Pancreas (tissue), 10 donors: ENCODE measurements around the gene VEPH1. TPM values are rescaled to one million over a fixed set of nuclear protein-coding genes. Genes with fewer than 3 reads are reported as not detected.

Experiments used
- ATAC-seq, 4 donors: fragments of 200-7000 bp; cut with Tn5 transposase; one replicate each; pipeline versions ENCODE4 v1.8.0 to v1.9.1; 2020; ENCODE audit warnings: mild to moderate bottlenecking in 4 of 4, moderate library complexity in 4 of 4
- DNase-seq, 6 donors: peaks; one replicate each; pipeline ENCODE4 v3.0.0-alpha.2; 2020
- FAIRE-seq: peaks from 2 replicates; lab custom pipeline; 2012; peaks lifted over from hg19 to GRCh38; lab: Jason Lieb, UNC
- H3K27ac ChIP-seq, 4 donors: fragments of 200-600 bp; sonication (generic); 1 replicate in 3 of 4; 2 replicates in 1 of 4; pipeline versions ENCODE4 v1.5.0 to v1.8.0; 2020
- H3K27me3 ChIP-seq, 4 donors: fragments of 200-600 bp; one replicate each; pipeline ENCODE4 v1.8.0; 2021
- H3K36me3 ChIP-seq, 3 donors: fragments of 200-600 bp; sonication (generic) in 1 of 3; one replicate each; pipeline versions ENCODE4 v1.5.0 to v1.8.0; 2020 to 2021
- H3K4me1 ChIP-seq, 3 donors: fragments of 200-600 bp; one replicate each; pipeline ENCODE4 v1.8.0; 2021
- H3K4me3 ChIP-seq, 4 donors: fragments of 200-600 bp; sonication (generic) in 2 of 4; one replicate each; pipeline versions ENCODE4 v1.5.0 to v1.8.0; 2020 to 2021
- H3K9me3 ChIP-seq, 4 donors: fragments of 200-600 bp; one replicate each; pipeline ENCODE4 v1.8.0; 2021
- WGBS, 2 donors: extraction: QIAGEN DNeasy Blood & Tissue Kit; methylation state at CpG; one replicate each; pipeline ENCODE4 v1.1.7; 2013; 5-methylcytosine and 5-hydroxymethylcytosine counted together
- intact Hi-C, 3 donors: fragments of 100-400 bp; cut with DNase I; formaldehyde crosslinking; loops; one replicate each; pipeline versions ENCODE4 v1.11.1 to v1.14.2; 2022
- polyA plus RNA-seq, 2 donors: library from polyadenylated mRNA; stranded (reverse); fragments of 200-250 nt; gene quantifications; one replicate each; pipeline ENCODE4 v1.2.3, GENCODE V29; 2013
- total RNA-seq, 6 donors: library from RNA; stranded (reverse); fragmentation: NEBNext Ultra II Directional in 4 of 6; extraction: Animal tissue kit (Norgen Biotek cat#: 25700) in 4 of 6; gene quantifications; one replicate each; pipeline versions ENCODE4 v1.2.1 to v1.2.4, GENCODE V29; 2021 to 2023
- TF ChIP-seq, protein P1 (sequence below), 4 donors: fragments of 200-600 bp; sonication (generic) in 3 of 4; IDR thresholded peaks; one replicate each; pipeline versions ENCODE4 v1.5.0 to v1.8.0; 2021; ENCODE audit warnings: antibody characterized with exemption in 4 of 4
- donor health status: healthy with polysubstance abuse.
- donor health status: DM: no; HTN: no; CAD: no; lungs with moderate emphysema.
- donor health status: DM: no; HTN: no; CAD: no.
- donor health status: control.
- donor health status: control.
- donor health status: Bipolar disorder and iron deficiency.
- donor health status: DM: yes; HTN: yes; CAD: no.
- donor health status: DM: no; HTN: no; CAD: no.
- donor health status: DM: no; HTN: no; CAD: no.
- donor health status: DM: yes; HTN: yes; CAD: no.

Gene VEPH1
- total and polyA plus RNA-seq, 8 donors, result 7.6 to 18.3 (median 13.1) TPM

GRCh38 chr3:157335233-157336076, 167.8 kb downstream of the VEPH1 start:
- ATAC-seq (no peak), FAIRE-seq (no peak), DNase-seq (no peak)
- Histone ChIP-seq H3K4me1 (no peaks in the 10 kb centered on the region), H3K9me3 (no peaks in the 10 kb centered on the region), H3K27ac (no peak overlapping the region), H3K36me3 (no peaks in the 10 kb centered on the region), H3K4me3 (no peak overlapping the region), H3K27me3 (no peaks in the 10 kb centered on the region)
- intact Hi-C loops, result no loop called here
- 84 to 85% methylated on average over 7 of the region's 7 CpGs for WGBS, 2 donors
- TF ChIP-seq, protein P1, sequence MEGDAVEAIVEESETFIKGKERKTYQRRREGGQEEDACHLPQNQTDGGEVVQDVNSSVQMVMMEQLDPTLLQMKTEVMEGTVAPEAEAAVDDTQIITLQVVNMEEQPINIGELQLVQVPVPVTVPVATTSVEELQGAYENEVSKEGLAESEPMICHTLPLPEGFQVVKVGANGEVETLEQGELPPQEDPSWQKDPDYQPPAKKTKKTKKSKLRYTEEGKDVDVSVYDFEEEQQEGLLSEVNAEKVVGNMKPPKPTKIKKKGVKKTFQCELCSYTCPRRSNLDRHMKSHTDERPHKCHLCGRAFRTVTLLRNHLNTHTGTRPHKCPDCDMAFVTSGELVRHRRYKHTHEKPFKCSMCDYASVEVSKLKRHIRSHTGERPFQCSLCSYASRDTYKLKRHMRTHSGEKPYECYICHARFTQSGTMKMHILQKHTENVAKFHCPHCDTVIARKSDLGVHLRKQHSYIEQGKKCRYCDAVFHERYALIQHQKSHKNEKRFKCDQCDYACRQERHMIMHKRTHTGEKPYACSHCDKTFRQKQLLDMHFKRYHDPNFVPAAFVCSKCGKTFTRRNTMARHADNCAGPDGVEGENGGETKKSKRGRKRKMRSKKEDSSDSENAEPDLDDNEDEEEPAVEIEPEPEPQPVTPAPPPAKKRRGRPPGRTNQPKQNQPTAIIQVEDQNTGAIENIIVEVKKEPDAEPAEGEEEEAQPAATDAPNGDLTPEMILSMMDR (IDR thresholded peaks at IDR 0.05), result no peak

- H3K27me3 ChIP-seq, result no peaks in the 10 kb centered on the region
- DNase-seq (no peak), FAIRE-seq (no peak), ATAC-seq (no peak)
- 80 to 81% methylated on average over 2 of the region's 2 CpGs for WGBS, 2 donors
- H3K36me3 ChIP-seq, result no peaks in the 10 kb centered on the region
- intact Hi-C loops, result no loop called here
- TF ChIP-seq, protein P1 (IDR thresholded peaks at IDR 0.05), result no peak
- H3K4me3 ChIP-seq, result no peak overlapping the region
- H3K9me3 ChIP-seq, result no peaks in the 10 kb centered on the region
- H3K4me1 ChIP-seq, result peaks cover 0 to 5% (median 0%) of the 10 kb centered on the region in 3 donors
- H3K27ac ChIP-seq, result no peak overlapping the region
These were observed 169.6 kb downstream of the VEPH1 start for GRCh38 chr3:157333551-157333991.

GRCh38 chr3:157330206-157330605, 173.0 kb downstream of the VEPH1 start:
- Histone ChIP-seq H3K27me3 (no peaks in the 10 kb centered on the region), H3K9me3 (no peaks in the 10 kb centered on the region), H3K27ac (no peak overlapping the region), H3K4me1 (peaks cover 0 to 5% (median 0%) of the 10 kb centered on the region in 3 donors), H3K4me3 (no peak overlapping the region), H3K36me3 (no peaks in the 10 kb centered on the region)
- FAIRE-seq (no peak), DNase-seq (no peak), ATAC-seq (no peak)
- TF ChIP-seq, protein P1 (IDR thresholded peaks at IDR 0.05), result no peak
- WGBS, 2 donors, result 94 to 95% methylated on average over 1 of the region's 1 CpG
- intact Hi-C loops, result no loop called here

GRCh38 chr3:157329551-157329950, 173.7 kb downstream of the VEPH1 start:
- H3K27me3 ChIP-seq, result no peaks in the 10 kb centered on the region
- H3K4me3 ChIP-seq, result no peak overlapping the region
- H3K36me3 ChIP-seq, result no peaks in the 10 kb centered on the region
- peak; percentile 20 for FAIRE-seq
- no peaks in the 10 kb centered on the region for H3K9me3 ChIP-seq
- no peak for DNase-seq
- 72 to 77% methylated on average over 2 of the region's 2 CpGs for WGBS, 2 donors
- no peak overlapping the region for H3K27ac ChIP-seq
- no peak for ATAC-seq
- TF ChIP-seq, protein P1 (IDR thresholded peaks at IDR 0.05), result no peak
- peaks cover 0 to 5% (median 0%) of the 10 kb centered on the region in 3 donors for H3K4me1 ChIP-seq
- intact Hi-C loops, result no loop called here

DNA sequence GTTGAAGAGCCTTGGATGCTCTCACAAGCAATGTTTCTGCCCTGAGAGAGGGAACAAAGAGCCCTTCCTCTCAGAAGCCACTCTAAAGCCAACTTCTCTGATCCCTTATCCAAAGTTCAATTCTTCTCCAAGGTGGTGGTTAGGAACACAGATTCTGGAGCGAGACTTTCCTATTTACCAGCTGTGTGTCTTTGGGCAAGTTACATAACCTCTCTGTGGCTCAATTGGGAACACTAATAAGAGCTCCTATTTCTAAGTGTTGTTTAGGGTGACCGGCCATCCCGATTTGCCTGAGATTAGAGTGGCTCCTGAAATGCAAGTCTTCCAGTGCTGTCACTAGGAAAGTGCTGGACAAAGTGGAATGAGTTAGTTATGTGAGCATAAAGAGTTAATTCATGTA, 175.4 kb downstream of the VEPH1 start:
- Histone ChIP-seq H3K9me3 (no peaks in the 10 kb centered on the region), H3K36me3 (no peaks in the 10 kb centered on the region), H3K4me1 (peaks cover 0 to 5% (median 0%) of the 10 kb centered on the region in 3 donors), H3K4me3 (no peak overlapping the region), H3K27ac (no peak overlapping the region), H3K27me3 (no peaks in the 10 kb centered on the region)
- no peak for FAIRE-seq
- DNase-seq, result no peak
- 87 to 89% methylated on average over 3 of the region's 3 CpGs for WGBS, 2 donors
- no peak for ATAC-seq
- TF ChIP-seq, protein P1 (IDR thresholded peaks at IDR 0.05), result no peak
- intact Hi-C loops, result no loop called here
